Panc1 (cell line): ENCODE data around the gene SULT2A1. TPM values are rescaled to one million over a fixed set of nuclear protein-coding genes. Genes with fewer than 3 reads are reported as not detected.

Experiments
- ATAC-seq: fragments of 200-7000 bp; cut with Tn5 transposase; 2 replicates; pipeline ENCODE4 v1.9.1; 2020; ENCODE audit warnings: mild to moderate bottlenecking, moderate library complexity
- BruUV-seq: library from RNA; stranded (reverse); fragments of 400-500 nt; replicated peaks from 2 replicates; lab custom pipeline; 2021; lab: Mats Ljungman, UMichigan
- CTCF ChIA-PET: fragments of 300-600 bp; sonication (Branson Sonifier 250); formaldehyde crosslinking; loops from one replicate; lab custom pipeline; 2022; ENCODE audit warnings: antibody characterized with exemption; lab: Charles Lee
- POLR2A ChIA-PET: fragments of 300-600 bp; sonication (Branson Sonifier 250); formaldehyde crosslinking; loops from one replicate; lab custom pipeline; 2022; ENCODE audit warnings: antibody characterized with exemption; lab: Charles Lee
- DNase-seq: peaks from one replicate; pipeline ENCODE4 v3.0.0-alpha.2; 2010; ENCODE audit warnings: low read depth, low spot score
- H3K27ac ChIP-seq: 2 replicates; pipeline ENCODE4 v1.5.1; 2011; ENCODE audit warnings: mild to moderate bottlenecking, low read length, inconsistent platforms
- H3K27me3 ChIP-seq: fragments of 200-500 bp; sonication (Bioruptor generic); 2 replicates; pipeline ENCODE4 v1.6.0; 2014; ENCODE audit warnings: low read length, inconsistent platforms; ENCODE audit not compliant: control insufficient read depth, insufficient read depth
- H3K36me3 ChIP-seq: fragments of 200-500 bp; sonication (Bioruptor generic); 2 replicates; pipeline ENCODE4 v1.5.1; 2014; ENCODE audit warnings: inconsistent platforms, mild to moderate bottlenecking, low read length, moderate library complexity; ENCODE audit not compliant: control insufficient read depth, insufficient read depth
- H3K4me1 ChIP-seq: 2 replicates; pipeline ENCODE4 v1.5.1; 2011; ENCODE audit warnings: inconsistent platforms, mild to moderate bottlenecking, low read length, moderate library complexity; ENCODE audit not compliant: control insufficient read depth, insufficient read depth
- H3K4me3 ChIP-seq, 2 experiments: 2 replicates each; pipeline ENCODE4 v1.5.1; 2011 to 2012; ENCODE audit warnings: low read depth in 2 of 2, low read length in 2 of 2, mild to moderate bottlenecking in 2 of 2, inconsistent platforms in 1 of 2, moderate library complexity in 1 of 2
- H3K9me3 ChIP-seq: fragments of 200-500 bp; sonication (Bioruptor generic); 2 replicates; pipeline ENCODE4 v1.5.1; 2014; ENCODE audit warnings: low read depth, mild to moderate bottlenecking, inconsistent platforms, low read length, moderate library complexity; ENCODE audit not compliant: control insufficient read depth, insufficient read depth
- POLR2AphosphoS5 ChIP-seq: IDR thresholded peaks from 2 replicates; pipeline ENCODE4 v1.6.1; 2012; ENCODE audit warnings: mild to moderate bottlenecking, low read depth, low read length, moderate library complexity
- SIN3A ChIP-seq: IDR thresholded peaks from 2 replicates; pipeline ENCODE4 v1.6.1; 2012; ENCODE audit warnings: low read depth, mild to moderate bottlenecking, low read length, moderate library complexity, borderline replicate concordance; ENCODE audit not compliant: insufficient read depth
- TCF7L2 ChIP-seq: IDR thresholded peaks from 2 replicates; pipeline ENCODE4 v1.6.1; 2011; ENCODE audit warnings: mild to moderate bottlenecking, low read depth, low read length, inconsistent platforms
- in situ Hi-C: cut with HindIII; loops from 2 replicates; pipeline ENCODE4 v1.10.0; 2016; ENCODE audit warnings: low sequenced_read_pairs, low pct_unique_long_range_greater_than_20kb
- intact Hi-C: fragments of 100-400 bp; cut with micrococcal nuclease; formaldehyde crosslinking; loops from one replicate; pipeline ENCODE4 v1.10.0; 2022; ENCODE audit not compliant: unreplicated experiment
- total RNA-seq: library from RNA; stranded (reverse); gene quantifications from one replicate; pipeline ENCODE4 v1.2.1, GENCODE V29; 2021; ENCODE audit not compliant: unreplicated experiment
- TF ChIP-seq, protein P1 (sequence below), 2 experiments: IDR thresholded peaks; 2 replicates each; pipeline ENCODE4 v1.6.1; 2011 to 2012; ENCODE audit warnings: low read depth in 2 of 2, control low read depth in 1 of 2, low read length in 1 of 2, mild to moderate bottlenecking in 1 of 2, moderate library complexity in 1 of 2; ENCODE audit not compliant: insufficient read depth in 1 of 2
- TF ChIP-seq, protein P2 (sequence below): fragments of 450-650 bp; IDR thresholded peaks from 2 replicates; pipeline ENCODE4 v1.5.1; 2017; ENCODE audit warnings: mild to moderate bottlenecking

Gene SULT2A1
- total RNA-seq, 1 experiment from 2014 or later, result 0.18 TPM

DNA sequence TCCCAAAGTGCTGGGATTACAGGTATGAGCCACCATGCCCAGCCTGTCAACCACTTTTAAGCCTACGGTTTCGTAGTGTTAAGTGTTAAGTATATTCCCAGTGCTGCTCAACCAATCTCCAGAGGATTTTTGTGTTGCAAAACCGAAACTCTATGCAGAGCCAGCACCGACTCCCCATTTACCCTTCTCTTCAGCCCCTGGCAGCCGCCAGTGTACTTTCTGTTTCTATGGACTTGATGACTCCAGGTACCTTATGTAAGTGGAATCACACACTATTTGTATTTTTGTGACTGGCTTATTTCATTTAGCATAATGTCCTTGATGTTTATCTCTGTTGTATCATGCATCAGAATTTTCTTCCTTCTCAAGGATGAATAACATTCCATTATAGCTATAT, 1.1 kb downstream of the SULT2A1 start:
- Histone ChIP-seq H3K27me3 (no peaks in the 10 kb centered on the region; the same call in 1 of the 2 replicates), H3K4me3 (no peak overlapping the region), H3K27ac (no peak overlapping the region), H3K36me3 (no peaks in the 10 kb centered on the region), H3K4me1 (no peaks in the 10 kb centered on the region), H3K9me3 (no peaks in the 10 kb centered on the region)
- no peak for DNase-seq
- ChIA-PET CTCF (no interaction called here), POLR2A (no interaction called here)
- no peak for ATAC-seq
- in situ Hi-C loops (no loop called here), intact Hi-C loops (no loop called here)
- TF ChIP-seq, protein P1, sequence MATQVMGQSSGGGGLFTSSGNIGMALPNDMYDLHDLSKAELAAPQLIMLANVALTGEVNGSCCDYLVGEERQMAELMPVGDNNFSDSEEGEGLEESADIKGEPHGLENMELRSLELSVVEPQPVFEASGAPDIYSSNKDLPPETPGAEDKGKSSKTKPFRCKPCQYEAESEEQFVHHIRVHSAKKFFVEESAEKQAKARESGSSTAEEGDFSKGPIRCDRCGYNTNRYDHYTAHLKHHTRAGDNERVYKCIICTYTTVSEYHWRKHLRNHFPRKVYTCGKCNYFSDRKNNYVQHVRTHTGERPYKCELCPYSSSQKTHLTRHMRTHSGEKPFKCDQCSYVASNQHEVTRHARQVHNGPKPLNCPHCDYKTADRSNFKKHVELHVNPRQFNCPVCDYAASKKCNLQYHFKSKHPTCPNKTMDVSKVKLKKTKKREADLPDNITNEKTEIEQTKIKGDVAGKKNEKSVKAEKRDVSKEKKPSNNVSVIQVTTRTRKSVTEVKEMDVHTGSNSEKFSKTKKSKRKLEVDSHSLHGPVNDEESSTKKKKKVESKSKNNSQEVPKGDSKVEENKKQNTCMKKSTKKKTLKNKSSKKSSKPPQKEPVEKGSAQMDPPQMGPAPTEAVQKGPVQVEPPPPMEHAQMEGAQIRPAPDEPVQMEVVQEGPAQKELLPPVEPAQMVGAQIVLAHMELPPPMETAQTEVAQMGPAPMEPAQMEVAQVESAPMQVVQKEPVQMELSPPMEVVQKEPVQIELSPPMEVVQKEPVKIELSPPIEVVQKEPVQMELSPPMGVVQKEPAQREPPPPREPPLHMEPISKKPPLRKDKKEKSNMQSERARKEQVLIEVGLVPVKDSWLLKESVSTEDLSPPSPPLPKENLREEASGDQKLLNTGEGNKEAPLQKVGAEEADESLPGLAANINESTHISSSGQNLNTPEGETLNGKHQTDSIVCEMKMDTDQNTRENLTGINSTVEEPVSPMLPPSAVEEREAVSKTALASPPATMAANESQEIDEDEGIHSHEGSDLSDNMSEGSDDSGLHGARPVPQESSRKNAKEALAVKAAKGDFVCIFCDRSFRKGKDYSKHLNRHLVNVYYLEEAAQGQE (IDR thresholded peaks at IDR 0.05; ENCODE audit: insufficient read depth in 1 of 2, low read depth in 2 of 2, low read length in 1 of 2), result no peak
- TF ChIP-seq, protein P2, sequence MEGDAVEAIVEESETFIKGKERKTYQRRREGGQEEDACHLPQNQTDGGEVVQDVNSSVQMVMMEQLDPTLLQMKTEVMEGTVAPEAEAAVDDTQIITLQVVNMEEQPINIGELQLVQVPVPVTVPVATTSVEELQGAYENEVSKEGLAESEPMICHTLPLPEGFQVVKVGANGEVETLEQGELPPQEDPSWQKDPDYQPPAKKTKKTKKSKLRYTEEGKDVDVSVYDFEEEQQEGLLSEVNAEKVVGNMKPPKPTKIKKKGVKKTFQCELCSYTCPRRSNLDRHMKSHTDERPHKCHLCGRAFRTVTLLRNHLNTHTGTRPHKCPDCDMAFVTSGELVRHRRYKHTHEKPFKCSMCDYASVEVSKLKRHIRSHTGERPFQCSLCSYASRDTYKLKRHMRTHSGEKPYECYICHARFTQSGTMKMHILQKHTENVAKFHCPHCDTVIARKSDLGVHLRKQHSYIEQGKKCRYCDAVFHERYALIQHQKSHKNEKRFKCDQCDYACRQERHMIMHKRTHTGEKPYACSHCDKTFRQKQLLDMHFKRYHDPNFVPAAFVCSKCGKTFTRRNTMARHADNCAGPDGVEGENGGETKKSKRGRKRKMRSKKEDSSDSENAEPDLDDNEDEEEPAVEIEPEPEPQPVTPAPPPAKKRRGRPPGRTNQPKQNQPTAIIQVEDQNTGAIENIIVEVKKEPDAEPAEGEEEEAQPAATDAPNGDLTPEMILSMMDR, result no peak
- TF ChIP-seq TCF7L2 (no peak), SIN3A (no peak), POLR2AphosphoS5 (no peak)
- no TSS peak for BruUV-seq

DNA sequence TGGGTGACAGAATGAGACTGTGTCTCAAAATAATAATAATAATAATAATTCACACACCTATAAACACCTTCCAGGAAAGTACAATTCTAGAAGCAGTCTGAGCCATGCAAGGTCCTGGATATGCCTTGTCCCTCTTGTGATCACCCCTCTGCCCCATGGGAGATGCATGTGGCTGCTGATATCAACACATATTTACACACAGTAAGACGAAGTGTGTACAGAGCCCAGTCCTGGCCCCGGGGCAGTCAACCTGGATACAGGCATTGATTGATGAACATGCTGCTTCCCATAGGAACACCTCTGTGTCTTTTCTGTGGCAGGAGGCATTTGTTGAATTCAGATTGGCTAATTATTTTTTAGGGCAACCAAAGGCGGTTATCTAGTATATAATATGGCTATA, 3.2 kb downstream of the SULT2A1 start:
- Histone ChIP-seq H3K4me1 (no peaks in the 10 kb centered on the region), H3K9me3 (no peaks in the 10 kb centered on the region), H3K27ac (no peak overlapping the region), H3K4me3 (no peak overlapping the region), H3K36me3 (no peaks in the 10 kb centered on the region), H3K27me3 (no peaks in the 10 kb centered on the region; the same call in 1 of the 2 replicates)
- in situ Hi-C loops, result no loop called here
- BruUV-seq, result no TSS peak
- CTCF ChIA-PET, result no interaction called here
- ATAC-seq, result no peak
- POLR2A ChIA-PET, result no interaction called here
- no peak for DNase-seq
- intact Hi-C loops, result no loop called here
- no peak for TF ChIP-seq POLR2AphosphoS5
- no peak for TF ChIP-seq TCF7L2
- TF ChIP-seq, protein P2, result no peak
- no peak for TF ChIP-seq SIN3A
- TF ChIP-seq, protein P1 (IDR thresholded peaks at IDR 0.05; ENCODE audit: insufficient read depth in 1 of 2, low read depth in 2 of 2, low read length in 1 of 2), result no peak
